ENCODE measurements around the gene RNF151. TPM values are rescaled to one million over a fixed set of nuclear protein-coding genes. Genes with fewer than 3 reads are reported as not detected.
A peak's percentile ranks its signal among the peaks of the same experiment; 100 is the strongest.

Gene RNF151
- total and polyA plus RNA-seq, 2 of the 13 experiments (the other 11 are each of a cell fraction or from before 2014, with no cell fraction given), result not detected

DNA sequence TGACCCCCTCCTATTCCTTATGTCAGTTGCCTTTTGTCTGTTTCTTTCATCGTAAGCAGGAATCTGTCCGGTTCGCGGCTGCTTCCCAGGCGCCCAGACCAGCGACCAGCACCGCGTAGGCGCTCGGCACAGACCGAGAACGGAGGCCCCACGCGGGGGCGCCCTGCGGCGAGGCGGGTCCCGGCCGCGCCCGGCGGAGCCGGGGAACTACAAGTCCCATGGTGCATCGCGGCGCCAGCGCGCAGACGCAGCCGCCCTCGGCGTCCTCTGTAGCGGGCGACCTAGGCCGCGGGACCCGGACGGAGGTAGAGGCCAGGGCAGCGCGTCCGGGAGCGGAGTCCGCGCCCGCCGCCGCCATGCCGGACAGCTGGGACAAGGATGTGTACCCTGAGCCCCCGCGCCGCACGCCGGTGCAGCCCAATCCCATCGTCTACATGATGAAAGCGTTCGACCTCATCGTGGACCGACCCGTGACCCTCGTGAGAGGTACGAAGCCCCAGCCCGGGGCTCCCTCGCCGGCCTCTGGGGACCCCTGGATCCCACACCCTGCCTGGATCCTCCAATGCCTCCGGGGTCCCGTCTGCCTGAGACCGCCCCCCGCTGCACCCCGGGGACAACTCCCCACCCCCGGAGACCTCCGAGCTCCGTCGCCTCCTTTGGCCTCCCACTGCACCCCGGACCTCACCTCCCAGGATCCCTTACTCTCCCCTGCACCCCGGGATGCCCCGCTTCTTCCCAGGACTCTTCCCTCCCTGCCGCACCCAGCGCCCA is 7.2 kb upstream of the RNF151 start, which contains the start of gene NDUFB10 (continued):
- TF ChIP-seq ZNF274 (CRISPR knock-in tag; IDR thresholded peaks at IDR 0.05) (peak; percentile 80; the same call in 1 of the 2 replicates), ISL2 (CRISPR knock-in tag; IDR thresholded peaks at IDR 0.05) (peak; percentile 72; the same call in 1 of the 2 replicates), IRF9 (CRISPR knock-in tag; IDR thresholded peaks at IDR 0.05; ENCODE audit: borderline replicate concordance) (peak; percentile 88; the same call in 1 of the 2 replicates), ZNF713 (CRISPR knock-in tag; IDR thresholded peaks at IDR 0.05) (0 out of 2 replicates have a peak, but pooled peaks have one; percentile 55), HNRNPK (IDR thresholded peaks at IDR 0.05; ENCODE audit: low read depth, low read length, poor library complexity, severe bottlenecking) (peak; percentile 41), ZNF354B (CRISPR knock-in tag; IDR thresholded peaks at IDR 0.05) (peak; percentile 64; the same call in 1 of the 2 replicates), ZNF674 (CRISPR knock-in tag; IDR thresholded peaks at IDR 0.05; ENCODE audit: low read depth) (no peak), NFAT5 (CRISPR knock-in tag; IDR thresholded peaks at IDR 0.05) (peak; percentile 39; the same call in 1 of the 2 replicates), ZNF337 (CRISPR knock-in tag; IDR thresholded peaks at IDR 0.05; ENCODE audit: borderline replicate concordance, low read depth) (0 out of 2 replicates have a peak, but pooled peaks have one; percentile 44), SOX13 (IDR thresholded peaks at IDR 0.05) (0 out of 2 replicates have a peak, but pooled peaks have one; percentile 17), SOX13 (CRISPR knock-in tag; conservative IDR thresholded peaks at IDR 0.05 in 1 of 2, IDR thresholded peaks at IDR 0.05 in 1 of 2) (no peak), HDAC1 (CRISPR knock-in tag; IDR thresholded peaks at IDR 0.05) (peak; percentile 83), ZFP36L1 (CRISPR knock-in tag; IDR thresholded peaks at IDR 0.05) (no peak), HOXA3 (CRISPR knock-in tag; IDR thresholded peaks at IDR 0.05) (peak; percentile 94), ZNF550 (CRISPR knock-in tag; IDR thresholded peaks at IDR 0.05; ENCODE audit: borderline replicate concordance) (0 out of 2 replicates have a peak, but pooled peaks have one; percentile 43), ZNF709 (CRISPR knock-in tag; IDR thresholded peaks at IDR 0.05) (peak; percentile 81; the same call in 1 of the 2 replicates), ZNF446 (CRISPR knock-in tag; IDR thresholded peaks at IDR 0.05) (peak; percentile 66)
- TF ChIP-seq, protein P1, sequence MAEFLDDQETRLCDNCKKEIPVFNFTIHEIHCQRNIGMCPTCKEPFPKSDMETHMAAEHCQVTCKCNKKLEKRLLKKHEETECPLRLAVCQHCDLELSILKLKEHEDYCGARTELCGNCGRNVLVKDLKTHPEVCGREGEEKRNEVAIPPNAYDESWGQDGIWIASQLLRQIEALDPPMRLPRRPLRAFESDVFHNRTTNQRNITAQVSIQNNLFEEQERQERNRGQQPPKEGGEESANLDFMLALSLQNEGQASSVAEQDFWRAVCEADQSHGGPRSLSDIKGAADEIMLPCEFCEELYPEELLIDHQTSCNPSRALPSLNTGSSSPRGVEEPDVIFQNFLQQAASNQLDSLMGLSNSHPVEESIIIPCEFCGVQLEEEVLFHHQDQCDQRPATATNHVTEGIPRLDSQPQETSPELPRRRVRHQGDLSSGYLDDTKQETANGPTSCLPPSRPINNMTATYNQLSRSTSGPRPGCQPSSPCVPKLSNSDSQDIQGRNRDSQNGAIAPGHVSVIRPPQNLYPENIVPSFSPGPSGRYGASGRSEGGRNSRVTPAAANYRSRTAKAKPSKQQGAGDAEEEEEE (CRISPR knock-in tag; IDR thresholded peaks at IDR 0.05; ENCODE audit: borderline replicate concordance), result no peak
- TF ChIP-seq, protein P2, sequence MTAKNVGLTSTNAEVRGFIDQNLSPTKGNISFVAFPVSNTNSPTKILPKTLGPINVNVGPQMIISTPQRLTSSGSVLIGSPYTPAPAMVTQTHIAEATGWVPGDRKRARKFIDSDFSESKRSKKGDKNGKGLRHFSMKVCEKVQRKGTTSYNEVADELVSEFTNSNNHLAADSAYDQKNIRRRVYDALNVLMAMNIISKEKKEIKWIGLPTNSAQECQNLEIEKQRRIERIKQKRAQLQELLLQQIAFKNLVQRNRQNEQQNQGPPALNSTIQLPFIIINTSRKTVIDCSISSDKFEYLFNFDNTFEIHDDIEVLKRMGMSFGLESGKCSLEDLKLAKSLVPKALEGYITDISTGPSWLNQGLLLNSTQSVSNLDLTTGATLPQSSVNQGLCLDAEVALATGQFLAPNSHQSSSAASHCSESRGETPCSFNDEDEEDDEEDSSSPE (CRISPR knock-in tag; IDR thresholded peaks at IDR 0.05), result peak; percentile 76

All from HepG2 (cell line).